Endothelial cell of umbilical vein (primary cell): ENCODE data around the gene TBATA. TPM values are rescaled to one million over a fixed set of nuclear protein-coding genes. Genes with fewer than 3 reads are reported as not detected.

Experiments used
- BruUV-seq: library from RNA; stranded (reverse); fragments of 400-500 nt; replicated peaks from 2 replicates; lab custom pipeline; 2021; lab: Mats Ljungman, UMichigan
- CTCF ChIA-PET: fragments of 300-600, 350-600 bp; sonication (Branson Sonifier 250); formaldehyde crosslinking; loops from one replicate; lab custom pipeline; 2021; ENCODE audit warnings: antibody characterized with exemption, inconsistent platforms; lab: Charles Lee
- POLR2A ChIA-PET: fragments of 300-600, 350-600 bp; sonication (Branson Sonifier 250); formaldehyde crosslinking; loops from one replicate; lab custom pipeline; 2021; ENCODE audit warnings: antibody characterized with exemption, inconsistent platforms; lab: Charles Lee
- DNase-seq: peaks from one replicate; pipeline ENCODE4 v3.0.0-alpha.2; 2011; ENCODE audit warnings: low read depth, low spot score
- FAIRE-seq: peaks from 2 replicates; lab custom pipeline; 2011; peaks lifted over from hg19 to GRCh38; lab: Jason Lieb, UNC
- H2AFZ ChIP-seq: 2 replicates; pipeline ENCODE4 v1.6.0; 2012; ENCODE audit warnings: low read depth, low read length, control low read depth, inconsistent platforms
- H3K27ac ChIP-seq: 2 replicates; pipeline ENCODE4 v1.5.1; 2011; ENCODE audit warnings: low read depth, mild to moderate bottlenecking, control low read depth, low read length, moderate library complexity; ENCODE audit not compliant: insufficient read depth
- H3K27me3 ChIP-seq, 2 experiments: 2 replicates each; pipeline versions ENCODE4 v1.6.0 to v1.6.1; 2011; ENCODE audit warnings: low read length in 2 of 2, mixed read lengths in 1 of 2; ENCODE audit not compliant: control insufficient read depth in 2 of 2, insufficient read depth in 2 of 2
- H3K36me3 ChIP-seq, 2 experiments: 2 replicates in 1 of 2; 3 replicates in 1 of 2; pipeline ENCODE4 v1.5.1; 2011; ENCODE audit warnings: low read length in 2 of 2, mild to moderate bottlenecking in 1 of 2, moderate library complexity in 1 of 2; ENCODE audit not compliant: control insufficient read depth in 2 of 2, insufficient read depth in 2 of 2; ENCODE audit errors: extremely low read depth in 1 of 2
- H3K4me1 ChIP-seq: 3 replicates; pipeline ENCODE4 v1.5.1; 2011; ENCODE audit warnings: mild to moderate bottlenecking, low read length; ENCODE audit not compliant: control insufficient read depth, insufficient read depth; ENCODE audit errors: extremely low read depth
- H3K4me2 ChIP-seq: 2 replicates; pipeline ENCODE4 v1.6.1; 2011; ENCODE audit warnings: low read length, control low read depth, mixed read lengths; ENCODE audit not compliant: insufficient read depth
- H3K4me3 ChIP-seq, 3 experiments: fragments of 200-600 bp in 1 of 3; sonication (generic), shearing (Covaris generic) in 1 of 3; replicated peaks in 1 of 3; 2 replicates each; pipeline ENCODE4 v1.5.1; 2011 to 2016; ENCODE audit warnings: control low read depth in 3 of 3, low read length in 3 of 3, mild to moderate bottlenecking in 2 of 3, inconsistent platforms in 1 of 3, low read depth in 1 of 3, moderate library complexity in 1 of 3; ENCODE audit not compliant: insufficient read depth in 1 of 3
- H3K79me2 ChIP-seq: 2 replicates; pipeline ENCODE4 v1.6.0; 2012; ENCODE audit warnings: low read length, inconsistent platforms; ENCODE audit not compliant: control insufficient read depth, insufficient read depth
- H3K9ac ChIP-seq: replicated peaks from 2 replicates; pipeline ENCODE3; 2011; ENCODE audit warnings: low read length, control low read depth; ENCODE audit not compliant: insufficient read depth; ENCODE audit errors: extremely low read depth
- H3K9me1 ChIP-seq: replicated peaks from 3 replicates; pipeline ENCODE4 v1.6.0; 2011; ENCODE audit warnings: mild to moderate bottlenecking, low read length; ENCODE audit not compliant: control insufficient read depth, insufficient read depth; ENCODE audit errors: extremely low read depth
- H3K9me3 ChIP-seq: replicated peaks from 2 replicates; pipeline ENCODE4 v1.5.1; 2012; ENCODE audit warnings: low read length, inconsistent platforms; ENCODE audit not compliant: control insufficient read depth, insufficient read depth
- H4K20me1 ChIP-seq: replicated peaks from 2 replicates; pipeline ENCODE3; 2011; ENCODE audit warnings: mild to moderate bottlenecking, low read length; ENCODE audit not compliant: control insufficient read depth, insufficient read depth; ENCODE audit errors: extremely low read depth
- CTCF ChIP-seq, 2 donors: IDR thresholded peaks; 1 replicate in 1 of 2; 2 replicates in 1 of 2; pipeline ENCODE4 v1.5.1; 2011; ENCODE audit warnings: low read length in 2 of 2, mild to moderate bottlenecking in 2 of 2, moderate library complexity in 2 of 2, control low read depth in 1 of 2, inconsistent platforms in 1 of 2, low read depth in 1 of 2; ENCODE audit not compliant: insufficient read depth in 1 of 2; ENCODE audit errors: extremely low read depth in 1 of 2
- EZH2 ChIP-seq: IDR thresholded peaks from 2 replicates; pipeline ENCODE4 v1.6.1; 2012; ENCODE audit warnings: borderline replicate concordance, low read depth, mild to moderate bottlenecking, moderate library complexity, low read length, inconsistent platforms; ENCODE audit not compliant: severe bottlenecking
- FOS ChIP-seq: IDR thresholded peaks from 2 replicates; pipeline ENCODE4 v1.6.1; 2011; ENCODE audit warnings: mild to moderate bottlenecking, low read length, moderate library complexity, borderline replicate concordance; ENCODE audit not compliant: insufficient read depth
- GATA2 ChIP-seq: IDR thresholded peaks from 2 replicates; pipeline ENCODE4 v1.7.0; 2011; ENCODE audit warnings: low read depth, mild to moderate bottlenecking, moderate library complexity, mixed read lengths, low read length; ENCODE audit not compliant: insufficient read length, insufficient read depth
- JUN ChIP-seq: IDR thresholded peaks from 2 replicates; pipeline ENCODE4 v1.6.1; 2011; ENCODE audit warnings: borderline replicate concordance, low read depth; ENCODE audit not compliant: insufficient read length, insufficient read depth
- MAX ChIP-seq: IDR thresholded peaks from 2 replicates; pipeline ENCODE4 v1.6.1; 2011; ENCODE audit not compliant: insufficient read depth, insufficient read length
- MYC ChIP-seq: IDR thresholded peaks from one replicate; pipeline ENCODE4 v1.6.1; 2011; ENCODE audit warnings: mild to moderate bottlenecking, low read depth, low read length
- POLR2A ChIP-seq: IDR thresholded peaks from 2 replicates; pipeline ENCODE4 v1.6.1; 2012; ENCODE audit warnings: low read depth, mild to moderate bottlenecking, control low read depth, low read length
- POLR2AphosphoS5 ChIP-seq: IDR thresholded peaks from 2 replicates; pipeline ENCODE4 v1.6.1; 2012; ENCODE audit warnings: low read depth, mild to moderate bottlenecking, control low read depth, low read length, moderate library complexity; ENCODE audit not compliant: insufficient read depth
- dilution Hi-C: fragments of 300-500 bp; cut with MboI; formaldehyde crosslinking; loops from one replicate; pipeline ENCODE4 v1.15.0; 2019; ENCODE audit warnings: low sequenced_read_pairs; ENCODE audit not compliant: extremely low pct_ligation_motif_present
- intact Hi-C: fragments of 100-400 bp; cut with micrococcal nuclease; formaldehyde crosslinking; loops from one replicate; pipeline ENCODE4 v1.10.0; 2022
- polyA plus RNA-seq, 4 experiments: library from polyadenylated mRNA; depleted of rRNA in 3 of 4; stranded (reverse) in 3 of 4; unstranded in 1 of 4; fragments of >200 nt; gene quantifications; 2 replicates each; pipeline versions ENCODE4 v1.2.1 to v1.2.3, GENCODE V29; 2011 to 2012; ENCODE audit warnings: missing spikeins in 1 of 4
- total RNA-seq: library from RNA; stranded (reverse); gene quantifications from 2 replicates; pipeline ENCODE4 v1.2.3, GENCODE V29; 2021

Gene TBATA
- total and polyA plus RNA-seq, 2 donors (not counting 3 experiments of a cell fraction or from before 2014, with no cell fraction given), result not detected

DNA sequence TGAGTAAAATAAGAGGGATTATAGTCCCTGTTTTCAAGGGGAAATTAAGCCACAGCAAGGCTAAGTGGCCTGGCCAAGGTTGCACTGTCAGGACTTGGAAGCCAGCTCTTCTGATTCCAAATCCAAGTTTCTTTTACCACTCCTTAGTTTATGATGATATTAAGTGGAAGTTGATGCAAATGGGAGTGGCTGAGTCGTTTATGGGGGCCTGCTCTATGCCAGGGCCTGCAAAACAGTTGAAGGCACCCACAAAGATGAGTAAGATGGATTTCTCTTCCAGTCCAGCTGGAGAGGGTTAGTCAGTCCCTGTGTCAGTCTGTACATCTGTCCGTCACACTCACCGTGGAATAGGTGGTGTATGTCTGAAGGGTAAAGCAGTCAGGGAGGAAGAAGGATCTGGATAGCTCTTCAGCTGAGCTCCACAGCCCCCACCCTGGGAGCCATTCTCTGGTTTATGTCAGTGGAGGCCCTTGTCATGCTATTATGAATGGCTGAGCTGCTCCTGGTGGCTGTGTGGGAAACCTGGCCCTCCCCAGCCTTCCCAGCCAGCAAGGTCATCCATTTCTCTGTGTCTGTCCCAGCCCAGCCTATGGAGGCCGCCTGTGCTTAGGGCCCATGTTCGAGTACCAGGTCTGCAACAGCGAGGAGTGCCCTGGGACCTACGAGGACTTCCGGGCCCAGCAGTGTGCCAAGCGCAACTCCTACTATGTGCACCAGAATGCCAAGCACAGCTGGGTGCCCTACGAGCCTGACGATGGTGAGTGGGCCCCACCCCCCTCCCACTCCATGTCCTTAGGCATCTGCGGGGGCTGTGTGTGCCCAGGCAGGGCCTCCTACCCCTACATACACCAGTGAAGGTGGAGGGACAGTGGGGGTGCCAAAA lies 44.5 kb downstream of the TBATA start:
- no peak for DNase-seq

More for the DNA sequence above, 44.5 kb downstream of the TBATA start:
- TF ChIP-seq MYC (no peak), MAX (no peak), JUN (no peak), CTCF (IDR thresholded peaks at IDR 0.05; ENCODE audit: extremely low read depth in 1 of 2, insufficient read depth in 1 of 2, low read depth in 1 of 2, low read length in 2 of 2) (no peak), POLR2AphosphoS5 (no peak), EZH2 (no peak), POLR2A (no peak), GATA2 (no peak), FOS (no peak)
- Histone ChIP-seq H2AFZ (no peak overlapping the region), H3K36me3 (no peaks in the 10 kb centered on the region), H4K20me1 (no peaks in the 10 kb centered on the region), H3K4me1 (peaks cover 6% of the 10 kb centered on the region), H3K79me2 (no peaks in the 10 kb centered on the region), H3K27ac (no peak overlapping the region), H3K4me3 (no peak overlapping the region), H3K9ac (no peak overlapping the region), H3K9me1 (no peaks in the 10 kb centered on the region), H3K9me3 (no peaks in the 10 kb centered on the region), H3K27me3 (no peaks in the 10 kb centered on the region), H3K4me2 (no peak overlapping the region)
- dilution Hi-C loops (no loop called here), intact Hi-C loops (no loop called here)
- no TSS peak for BruUV-seq
- CTCF ChIA-PET, result no interaction called here
- POLR2A ChIA-PET, result no interaction called here
- FAIRE-seq, result no peak
